Mesendoderm (in vitro differentiated cells): ENCODE measurements around the gene SNRNP70.
"Not testable (repeated sequence)": the region's sequence is repeated elsewhere in the genome, so short reads cannot be mapped to it uniquely, and the experiment has no call there.

Experiments used
- DNase-seq: peaks from one replicate; pipeline ENCODE4 v3.0.0; 2013
- H2AK5ac ChIP-seq: 2 replicates; pipeline ENCODE4 v1.6.1; 2013; ENCODE audit warnings: low read length, inconsistent platforms
- H2BK120ac ChIP-seq: 2 replicates; pipeline ENCODE4 v1.6.1; 2013; ENCODE audit warnings: low read depth, mild to moderate bottlenecking, low read length, moderate library complexity, mixed read lengths
- H2BK15ac ChIP-seq: replicated peaks from 2 replicates; pipeline ENCODE4 v1.6.1; 2013; ENCODE audit warnings: low read depth, mild to moderate bottlenecking, moderate library complexity
- H2BK5ac ChIP-seq: 2 replicates; pipeline ENCODE4 v1.6.1; 2013; ENCODE audit warnings: low read length, inconsistent platforms
- H3K18ac ChIP-seq: 2 replicates; pipeline ENCODE4 v1.6.1; 2013; ENCODE audit warnings: mild to moderate bottlenecking, low read length, mixed read lengths
- H3K23ac ChIP-seq: one replicate; pipeline ENCODE4 v1.6.1; 2013; ENCODE audit warnings: low read length
- H3K27ac ChIP-seq: 2 replicates; pipeline ENCODE4 v1.5.1; 2013; ENCODE audit warnings: low read depth, mild to moderate bottlenecking, inconsistent platforms, low read length, moderate library complexity
- H3K27me3 ChIP-seq: 2 replicates; pipeline ENCODE4 v1.6.1; 2013; ENCODE audit warnings: low read length, control low read depth, mild to moderate bottlenecking, inconsistent platforms; ENCODE audit not compliant: insufficient read depth, poor library complexity
- H3K36me3 ChIP-seq: 2 replicates; pipeline ENCODE4 v1.6.1; 2013; ENCODE audit warnings: low read length, inconsistent platforms; ENCODE audit not compliant: control insufficient read depth, insufficient read depth
- H3K4ac ChIP-seq: one replicate; pipeline ENCODE4 v1.6.1; 2013; ENCODE audit warnings: low read depth, mild to moderate bottlenecking, low read length, moderate library complexity
- H3K4me1 ChIP-seq: 2 replicates; pipeline ENCODE4 v1.6.1; 2013; ENCODE audit warnings: low read depth, low read length, inconsistent platforms; ENCODE audit not compliant: control insufficient read depth
- H3K4me2 ChIP-seq: 2 replicates; pipeline ENCODE4 v1.6.1; 2013; ENCODE audit warnings: low read length
- H3K4me3 ChIP-seq: 2 replicates; pipeline ENCODE4 v1.5.1; 2013; ENCODE audit warnings: mild to moderate bottlenecking, low read length
- H3K56ac ChIP-seq: one replicate; pipeline ENCODE4 v1.6.1; 2013; ENCODE audit warnings: low read length
- H3K79me1 ChIP-seq: 2 replicates; pipeline ENCODE4 v1.6.1; 2013; ENCODE audit warnings: low read length, inconsistent platforms
- H3K79me2 ChIP-seq: 2 replicates; pipeline ENCODE4 v1.6.1; 2013; ENCODE audit warnings: mild to moderate bottlenecking, low read length; ENCODE audit not compliant: control insufficient read depth, insufficient read depth
- H3K9ac ChIP-seq: 2 replicates; pipeline ENCODE4 v1.6.1; 2013; ENCODE audit warnings: low read length, inconsistent platforms
- H4K5ac ChIP-seq: one replicate; pipeline ENCODE4 v1.6.1; 2013; ENCODE audit warnings: low read length
- H4K8ac ChIP-seq: one replicate; pipeline ENCODE4 v1.6.1; 2013; ENCODE audit warnings: low read depth, mild to moderate bottlenecking, control low read depth, low read length, moderate library complexity
- WGBS: extraction: QIAGEN DNeasy Blood & Tissue Kit; methylation state at CpG from one replicate; pipeline ENCODE4 v1.1.7; 2013; ENCODE audit warnings: low lambda C conversion rate, missing lambda C conversion rate; ENCODE audit not compliant: insufficient coverage; ENCODE audit errors: extremely low coverage; 5-methylcytosine and 5-hydroxymethylcytosine counted together

The SNRNP70 gene

GRCh38 chr19:49056101-49056901 is 28.9 kb upstream of the SNRNP70 start:
- H3K56ac ChIP-seq = peak overlapping the region; percentile 84
- H3K4me1 ChIP-seq = no peaks in the 10 kb centered on the region
- peaks cover 2% of the 10 kb centered on the region for H3K27me3 ChIP-seq
- no peaks in the 10 kb centered on the region for H3K79me1 ChIP-seq
- peak; percentile 66 for DNase-seq
- H3K9ac ChIP-seq = peak overlapping the region; percentile 65
- H3K4ac ChIP-seq = no peak overlapping the region
- no peak overlapping the region for H3K27ac ChIP-seq
- H3K36me3 ChIP-seq = no peaks in the 10 kb centered on the region
- no peak overlapping the region for H4K5ac ChIP-seq
- no peak overlapping the region for H2BK5ac ChIP-seq
- no peak overlapping the region for H3K23ac ChIP-seq
- peak overlapping the region; percentile 84 for H3K4me2 ChIP-seq
- no peak overlapping the region for H3K18ac ChIP-seq
- H3K79me2 ChIP-seq = no peaks in the 10 kb centered on the region
- no peak overlapping the region for H4K8ac ChIP-seq
- H2BK15ac ChIP-seq = no peak overlapping the region
- WGBS = no CpG with 5 or more reads among the region's 63 CpGs
- H2AK5ac ChIP-seq = no peak overlapping the region
- H2BK120ac ChIP-seq = no peak overlapping the region
- no peak overlapping the region for H3K4me3 ChIP-seq

- not testable (repeated sequence) for H2AK5ac ChIP-seq, H3K79me2 ChIP-seq, H3K4me1 ChIP-seq, H3K36me3 ChIP-seq, H2BK120ac ChIP-seq, H3K18ac ChIP-seq, H3K79me1 ChIP-seq, H3K27me3 ChIP-seq, H4K5ac ChIP-seq, H4K8ac ChIP-seq, H3K23ac ChIP-seq, H2BK5ac ChIP-seq, H3K4me3 ChIP-seq, DNase-seq, H3K4ac ChIP-seq, H2BK15ac ChIP-seq, H3K27ac ChIP-seq
- H3K56ac ChIP-seq = peak overlapping the region; percentile 84
- H3K4me2 ChIP-seq = peak overlapping the region; percentile 13
- peak overlapping the region; percentile 65 for H3K9ac ChIP-seq
- no CpG with 5 or more reads among the region's 34 CpGs for WGBS
Measured at GRCh38 chr19:49056902-49057596, 28.2 kb upstream of the SNRNP70 start.

DNA sequence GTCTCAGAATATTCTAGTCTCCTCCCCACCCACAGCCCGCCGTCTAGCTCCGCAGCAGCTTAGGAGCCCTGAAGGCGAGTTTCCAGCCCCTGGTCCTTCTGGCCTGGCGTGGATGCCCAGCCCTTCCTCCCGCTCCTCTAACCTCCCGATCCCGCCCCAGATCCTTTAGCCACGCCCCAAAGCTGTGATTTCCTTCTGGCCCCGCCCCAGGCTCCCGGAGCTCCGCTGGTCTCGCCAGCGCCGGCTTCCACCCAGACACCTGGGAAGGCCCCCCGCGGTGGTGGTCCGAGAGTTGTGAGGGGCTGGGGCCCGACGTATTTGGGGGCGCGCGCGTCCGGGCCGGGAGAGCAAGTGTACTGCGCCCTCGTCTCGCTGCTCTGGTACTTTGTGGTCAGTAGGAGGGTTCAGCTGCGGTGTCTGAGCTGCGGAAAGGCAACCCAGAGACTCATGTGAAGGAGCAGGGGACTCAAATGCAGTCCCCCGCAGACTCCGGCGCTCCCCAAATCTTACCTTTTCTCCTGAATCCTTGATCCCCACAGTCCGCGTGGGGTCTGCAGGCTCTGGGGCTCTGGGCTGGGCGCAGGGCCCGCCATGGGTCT is 27.5 kb upstream of the SNRNP70 start, which contains the start of gene CGB7:
Gene CGB7, minus strand, starts transcription at position 114 of the 599 bp plus-strand sequence. CDS start 2,374 bp downstream, outside the sequence.
- Histone ChIP-seq H3K9ac (peak within 1 kb of the TSS; percentile 65), H3K18ac (no peak within 1 kb of the TSS), H3K4me3 (no peak within 1 kb of the TSS), H3K23ac (no peak within 1 kb of the TSS), H4K5ac (no peak within 1 kb of the TSS), H2AK5ac (no peak within 1 kb of the TSS), H2BK15ac (no peak within 1 kb of the TSS), H3K79me1 (no peaks in the 10 kb centered on the region), H2BK5ac (no peak within 1 kb of the TSS), H3K4me1 (no peaks in the 10 kb centered on the region), H3K27me3 (peaks cover 2% of the 10 kb centered on the region), H3K27ac (no peak within 1 kb of the TSS), H3K36me3 (no peaks in the 10 kb centered on the region), H3K56ac (peak within 1 kb of the TSS; percentile 84), H3K4me2 (peak within 1 kb of the TSS; percentile 38), H2BK120ac (no peak within 1 kb of the TSS), H4K8ac (no peak within 1 kb of the TSS), H3K4ac (no peak within 1 kb of the TSS), H3K79me2 (no peaks in the 10 kb centered on the region)
- DNase-seq = peak; percentile 69
- WGBS = no CpG with 5 or more reads among the region's 38 CpGs

DNA sequence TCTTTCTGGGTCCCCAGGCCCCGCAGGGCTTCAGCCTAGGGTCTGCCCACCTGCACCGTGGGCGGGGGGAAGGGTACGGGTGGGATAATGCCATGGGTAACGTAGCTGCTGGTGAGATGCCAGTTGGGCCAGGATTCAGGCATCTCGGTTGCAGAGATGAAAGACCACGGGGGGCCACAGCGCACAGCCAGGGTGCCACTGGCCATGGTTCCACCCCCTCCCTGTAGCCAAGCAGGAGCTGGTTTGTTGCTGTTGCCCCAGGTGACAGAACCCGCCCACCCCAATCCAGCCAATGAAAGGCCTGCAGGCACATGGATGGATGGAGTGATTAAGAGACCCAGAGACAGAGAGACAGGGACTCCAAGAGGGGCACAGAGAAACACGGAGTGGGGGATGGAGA is 26.7 kb upstream of the SNRNP70 start:
- whole genome bisulfite sequencing = no CpG with 5 or more reads among the region's 10 CpGs
- Histone ChIP-seq H3K27me3 (peaks cover 2% of the 10 kb centered on the region), H3K56ac (no peak overlapping the region)

DNA sequence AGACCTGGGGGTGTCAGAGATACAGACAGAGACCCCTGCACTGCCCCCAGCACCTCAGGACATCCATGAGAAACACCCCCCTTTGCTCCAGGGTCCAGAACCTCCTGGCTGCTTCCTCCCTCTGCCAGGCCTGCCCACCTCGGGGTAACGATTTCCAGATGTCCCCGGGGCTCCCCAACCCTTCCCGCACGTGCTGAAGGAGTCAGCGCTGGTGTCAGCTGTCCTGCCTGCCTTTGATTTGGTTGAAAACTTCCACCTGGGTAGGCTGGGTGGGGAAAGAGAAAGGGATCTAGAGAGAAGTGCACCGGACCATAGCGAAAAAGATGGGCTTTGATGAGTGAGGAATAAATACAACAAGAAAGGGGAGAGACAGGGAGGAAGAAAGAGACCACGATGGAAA is 26.2 kb upstream of the SNRNP70 start:
- Histone ChIP-seq H2BK15ac (no peak overlapping the region), H3K27me3 (peaks cover 2% of the 10 kb centered on the region)
- no CpG with 5 or more reads among the region's 9 CpGs for WGBS

More for the DNA sequence above, 26.7 kb upstream of the SNRNP70 start:
- no peaks in the 10 kb centered on the region for H3K4me1 ChIP-seq
- H3K9ac ChIP-seq = no peak overlapping the region
- no peaks in the 10 kb centered on the region for H3K79me2 ChIP-seq
- no peak overlapping the region for H3K4ac ChIP-seq
- no peak overlapping the region for H4K5ac ChIP-seq
- H2AK5ac ChIP-seq = no peak overlapping the region
- DNase-seq = peak; percentile 41
- H3K18ac ChIP-seq = no peak overlapping the region
- no peak overlapping the region for H2BK15ac ChIP-seq
- no peak overlapping the region for H2BK120ac ChIP-seq
- no peak overlapping the region for H2BK5ac ChIP-seq
- no peak overlapping the region for H4K8ac ChIP-seq
- H3K79me1 ChIP-seq = no peaks in the 10 kb centered on the region
- no peak overlapping the region for H3K4me3 ChIP-seq
- no peak overlapping the region for H3K23ac ChIP-seq
- H3K4me2 ChIP-seq = no peak overlapping the region
- H3K36me3 ChIP-seq = no peaks in the 10 kb centered on the region
- H3K27ac ChIP-seq = no peak overlapping the region

More for the DNA sequence above, 26.2 kb upstream of the SNRNP70 start:
- H2BK5ac ChIP-seq = no peak overlapping the region
- no peak overlapping the region for H2AK5ac ChIP-seq
- H4K5ac ChIP-seq = no peak overlapping the region
- H3K79me1 ChIP-seq = no peaks in the 10 kb centered on the region
- no peak overlapping the region for H3K4me3 ChIP-seq
- no peak overlapping the region for H3K56ac ChIP-seq
- H3K9ac ChIP-seq = no peak overlapping the region
- H3K36me3 ChIP-seq = no peaks in the 10 kb centered on the region
- H3K23ac ChIP-seq = no peak overlapping the region
- no peak overlapping the region for H3K27ac ChIP-seq
- no peak overlapping the region for H3K4me2 ChIP-seq
- no peak overlapping the region for H4K8ac ChIP-seq
- H3K4ac ChIP-seq = no peak overlapping the region
- no peak for DNase-seq
- H3K79me2 ChIP-seq = no peaks in the 10 kb centered on the region
- no peaks in the 10 kb centered on the region for H3K4me1 ChIP-seq
- H2BK120ac ChIP-seq = no peak overlapping the region
- no peak overlapping the region for H3K18ac ChIP-seq
